Cerebellar nuclear complex (tissue), 1 donor: ENCODE data around the gene SPATC1L.

Experiments
- DNase-seq, 2 experiments: peaks; one replicate each; lab custom pipeline; 2025; lab: John Stamatoyannopoulos, UW

Gene SPATC1L

GRCh38 chr21:46131838-46132651, 52.2 kb downstream of the SPATC1L start:
- no peak for DNase-seq

GRCh38 chr21:46131588-46131837, 52.7 kb downstream of the SPATC1L start:
- DNase-seq: no peak

DNA sequence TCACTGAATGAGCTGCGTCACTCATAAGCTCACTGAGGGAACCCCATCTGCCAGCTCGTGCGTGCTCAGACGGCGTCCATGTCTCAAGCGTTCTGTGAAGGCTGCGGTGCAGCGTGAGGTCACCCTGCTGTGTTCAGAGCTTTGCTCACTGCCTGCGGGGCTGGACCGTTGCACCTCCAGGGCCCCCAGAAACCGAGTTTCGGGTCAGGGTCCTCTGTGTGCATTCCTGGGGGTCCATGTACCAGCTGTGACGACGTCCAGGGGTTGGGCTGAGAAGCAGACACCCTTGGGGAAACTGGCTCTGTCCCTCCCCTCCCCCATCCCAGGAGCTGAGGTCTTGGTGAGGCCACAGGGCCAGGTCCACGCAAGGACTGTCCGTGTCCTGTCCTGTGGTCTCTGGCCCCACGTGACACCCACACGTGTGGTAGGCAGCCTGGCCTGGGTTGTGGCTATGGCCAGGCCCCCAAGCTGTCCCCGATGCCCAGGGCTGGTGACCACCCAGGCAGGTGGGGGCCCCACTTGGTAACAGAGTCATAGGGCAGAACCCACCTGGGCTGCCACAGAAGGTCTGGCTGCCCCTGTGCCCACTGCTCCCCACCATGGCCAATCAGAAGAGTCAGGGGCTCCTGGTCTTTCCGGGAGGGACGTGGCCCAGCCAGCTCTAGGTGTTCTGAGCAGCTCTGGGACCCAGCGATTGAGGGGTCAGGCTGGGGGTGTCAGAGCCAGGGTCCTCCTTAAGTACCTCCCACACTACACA, 53.2 kb downstream of the SPATC1L start:
- DNase-seq: no peak

- no peak for DNase-seq
Observed at GRCh38 chr21:46129846-46130651, 54.2 kb downstream of the SPATC1L start.

DNA sequence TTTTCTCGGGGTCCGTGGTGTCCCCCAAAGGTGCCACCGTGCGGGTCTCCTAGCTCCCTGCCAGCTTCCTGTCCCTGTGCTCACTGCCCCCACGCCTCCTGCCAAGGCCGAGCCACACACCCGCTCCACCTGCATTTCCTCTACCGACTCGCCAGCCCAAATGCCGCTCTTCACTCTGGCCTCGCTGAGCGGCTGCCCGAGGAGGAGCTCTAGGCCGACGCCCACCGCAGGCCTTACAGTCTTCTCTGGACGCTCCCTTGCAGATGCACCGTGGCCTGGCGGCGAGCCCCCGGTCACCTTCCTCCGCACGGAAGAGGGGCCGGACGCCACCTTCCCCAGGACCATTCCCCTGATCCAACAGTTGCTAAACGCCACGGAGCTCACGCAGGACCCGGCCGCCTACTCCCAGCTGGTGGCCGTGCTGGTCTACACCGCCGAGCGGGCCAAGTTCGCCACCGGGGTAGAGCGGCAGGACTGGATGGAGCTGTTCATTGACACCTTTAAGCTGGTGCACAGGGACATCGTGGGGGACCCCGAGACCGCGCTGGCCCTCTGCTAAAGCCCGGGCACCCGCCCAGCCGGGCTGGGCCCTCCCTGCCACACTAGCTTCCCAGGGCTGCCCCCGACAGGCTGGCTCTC, 55.2 kb downstream of the SPATC1L start:
- DNase-seq: no peak

DNA sequence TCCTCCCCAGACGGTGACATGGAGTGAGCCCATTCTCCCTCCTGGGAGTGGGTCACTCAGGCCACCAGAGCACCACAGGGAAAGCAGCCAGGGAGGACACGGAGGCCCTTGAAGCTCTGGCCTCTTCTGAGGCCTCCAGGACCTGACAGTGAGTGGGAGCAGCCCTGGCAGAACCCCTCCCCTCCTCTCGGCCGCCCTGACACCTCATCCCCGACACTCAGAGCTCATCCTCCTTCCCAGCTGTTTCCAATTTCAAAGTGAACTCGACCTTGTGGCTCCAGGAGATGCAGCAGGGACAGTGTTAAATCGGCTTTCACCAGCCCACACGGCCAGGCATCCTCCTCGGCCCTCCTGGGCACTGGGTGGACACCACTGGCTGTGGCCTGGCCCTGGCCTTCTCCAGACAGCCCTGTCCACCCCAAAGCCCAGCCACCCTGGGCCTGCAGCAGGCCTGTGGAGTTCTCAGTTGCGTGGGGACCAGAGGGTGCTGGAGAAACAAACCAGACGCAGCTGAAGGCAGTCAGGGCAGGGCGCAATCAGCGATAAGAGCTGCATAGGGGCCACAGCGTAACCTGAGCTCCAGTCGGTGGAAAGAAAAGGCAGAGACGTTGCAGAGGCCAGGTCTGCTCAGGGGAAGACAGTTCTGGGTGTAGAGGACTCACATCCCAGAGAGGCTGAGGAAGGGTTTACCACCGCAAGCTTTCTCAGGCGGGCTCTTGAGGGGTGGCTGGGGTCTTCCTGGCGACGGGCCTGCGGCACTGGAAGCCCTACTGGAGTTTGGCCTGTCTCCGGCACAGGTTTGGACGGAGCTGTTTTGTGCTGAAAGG, 55.9 kb downstream of the SPATC1L start:
- no peak for DNase-seq

DNA sequence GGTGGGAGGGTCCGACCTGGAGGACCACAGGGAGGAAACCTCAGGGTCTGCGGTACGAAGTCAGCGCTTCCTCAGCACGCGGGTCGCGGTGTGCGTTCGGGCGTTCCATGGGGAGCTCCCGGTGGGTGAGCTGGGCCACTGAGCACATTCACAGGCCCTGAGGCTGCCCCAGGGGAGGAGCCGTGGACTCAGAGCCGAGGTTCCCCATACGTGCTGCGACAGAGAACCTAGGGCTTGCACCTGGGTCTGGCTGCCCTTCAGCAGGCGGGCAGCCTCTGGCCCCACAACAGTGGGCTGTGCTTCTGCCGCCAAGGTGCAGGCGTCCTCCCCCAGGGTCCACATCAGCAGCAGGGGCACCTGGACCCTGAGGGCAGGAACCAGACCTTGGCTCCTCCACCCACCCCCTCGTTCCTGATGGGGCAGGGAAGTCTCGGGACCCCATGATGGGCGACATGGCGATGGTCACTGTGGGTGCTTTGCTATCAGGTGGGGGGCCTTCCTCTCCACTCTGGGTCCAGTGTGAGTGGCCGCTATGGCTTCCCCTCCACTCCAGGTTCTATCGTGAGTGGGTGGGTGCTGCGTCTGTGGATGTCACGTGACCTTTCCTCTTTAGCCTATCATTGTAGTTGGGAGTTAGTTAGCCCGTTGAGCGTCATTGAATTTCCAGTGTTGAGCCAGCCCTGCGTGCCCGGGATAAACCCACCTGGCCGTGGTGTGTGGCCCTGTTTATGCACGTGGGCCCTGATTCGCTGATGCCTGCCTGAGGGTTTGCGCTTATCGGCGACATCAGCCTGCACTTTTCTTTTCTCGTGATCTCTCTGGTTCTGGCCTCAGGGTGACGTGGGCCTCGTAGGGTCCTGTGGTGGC, 56.8 kb downstream of the SPATC1L start:
- no peak for DNase-seq

GRCh38 chr21:46126309-46127238, 57.7 kb downstream of the SPATC1L start:
- no peak for DNase-seq

DNA sequence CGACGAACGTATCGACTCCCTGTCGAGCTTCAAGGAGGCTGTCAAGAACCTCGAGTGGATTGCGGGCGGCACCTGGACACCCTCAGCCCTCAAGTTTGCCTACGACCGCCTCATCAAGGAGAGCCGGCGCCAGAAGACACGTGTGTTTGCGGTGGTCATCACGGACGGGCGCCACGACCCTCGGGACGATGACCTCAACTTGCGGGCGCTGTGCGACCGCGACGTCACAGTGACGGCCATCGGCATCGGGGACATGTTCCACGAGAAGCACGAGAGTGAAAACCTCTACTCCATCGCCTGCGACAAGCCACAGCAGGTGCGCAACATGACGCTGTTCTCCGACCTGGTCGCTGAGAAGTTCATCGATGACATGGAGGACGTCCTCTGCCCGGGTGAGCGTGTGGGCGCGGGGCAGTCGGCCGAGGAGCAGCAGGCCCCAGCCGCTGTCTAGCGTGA, 58.4 kb downstream of the SPATC1L start:
- DNase-seq: no peak

GRCh38 chr21:46124926-46125845, 59.1 kb downstream of the SPATC1L start:
- no peak for DNase-seq

GRCh38 chr21:46124083-46124925, 60.0 kb downstream of the SPATC1L start:
- DNase-seq: no peak

DNA sequence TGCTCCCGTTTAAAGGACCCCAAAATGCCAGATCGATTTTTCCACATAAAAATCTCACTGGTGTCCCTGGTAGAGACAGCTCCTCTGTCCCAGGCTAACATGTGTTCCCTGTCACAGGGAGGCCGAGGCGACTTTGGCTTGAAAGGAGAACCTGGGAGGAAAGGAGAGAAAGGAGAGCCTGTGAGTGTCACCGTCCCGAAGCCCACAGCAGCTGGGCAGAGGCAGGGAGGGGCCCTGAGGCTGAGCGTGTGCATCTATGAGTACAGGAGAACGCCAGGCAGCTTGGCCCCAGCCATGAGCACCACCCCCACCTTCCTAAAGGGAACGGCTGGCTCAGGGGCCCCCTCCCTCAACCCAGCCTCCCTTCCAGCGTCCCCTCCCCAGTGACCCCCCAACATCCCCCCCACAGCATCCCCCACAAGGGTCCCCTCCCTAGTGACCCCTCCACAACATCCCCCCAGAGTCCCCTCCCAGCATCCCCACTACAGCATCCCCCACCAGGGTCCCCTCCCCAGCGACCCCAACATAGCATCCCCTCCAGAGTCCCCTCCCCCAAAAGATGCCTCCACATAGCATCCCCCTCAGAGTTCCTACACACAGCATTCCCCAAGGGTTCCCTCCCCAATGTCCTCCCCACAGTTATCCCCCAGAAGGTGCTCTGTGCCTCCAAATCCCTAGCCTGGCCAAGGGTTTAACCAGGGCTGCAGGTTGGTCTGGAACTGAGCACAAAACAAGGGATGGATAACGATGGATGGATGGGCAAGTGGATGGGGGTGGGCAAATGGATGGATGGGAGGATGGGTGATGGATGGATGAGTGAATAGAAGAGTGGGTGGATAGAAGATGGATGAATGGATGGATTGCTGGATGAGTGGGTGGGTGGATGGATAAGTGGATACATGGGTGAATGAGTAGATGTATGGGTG, 61.2 kb downstream of the SPATC1L start:
- DNase-seq: no peak

GRCh38 chr21:46122237-46122671, 62.0 kb downstream of the SPATC1L start:
- DNase-seq: no peak

GRCh38 chr21:46121286-46122221, 62.7 kb downstream of the SPATC1L start:
- DNase-seq: no peak
